Stimulated activated CD8-positive, alpha-beta memory T cell treated with anti-CD3 and anti-CD28 coated beads, Interleukin-7, amount 100 ng/mL, for 4 hours (primary cell): ENCODE data around the gene COL13A1.

Experiments
- DNase-seq, 2 donors: peaks; one replicate each; pipeline ENCODE4 v3.0.0-alpha.2; 2020; ENCODE audit warnings: low read depth in 2 of 2

COL13A1 gene

DNA sequence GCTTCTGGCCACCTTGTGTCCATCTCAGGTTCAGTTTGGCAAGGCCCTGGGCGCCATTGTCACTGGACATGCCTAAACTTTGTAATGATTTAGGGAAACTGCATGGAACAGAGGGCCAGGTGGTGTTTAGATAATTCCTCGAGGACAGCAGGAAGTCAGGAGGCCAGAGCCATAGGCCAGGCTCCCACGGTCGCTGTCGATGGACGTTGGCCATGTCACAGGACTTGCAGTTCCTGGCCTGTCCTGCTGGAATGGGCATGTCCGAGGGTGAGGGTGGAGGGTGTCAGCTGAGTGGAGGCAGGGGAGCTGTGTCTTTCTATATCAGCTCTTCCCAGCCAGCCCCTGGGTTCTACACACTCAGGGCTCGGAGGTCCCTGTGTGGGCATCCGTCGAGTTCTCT is 143.1 kb downstream of the COL13A1 start:
- DNase-seq = no peak

DNA sequence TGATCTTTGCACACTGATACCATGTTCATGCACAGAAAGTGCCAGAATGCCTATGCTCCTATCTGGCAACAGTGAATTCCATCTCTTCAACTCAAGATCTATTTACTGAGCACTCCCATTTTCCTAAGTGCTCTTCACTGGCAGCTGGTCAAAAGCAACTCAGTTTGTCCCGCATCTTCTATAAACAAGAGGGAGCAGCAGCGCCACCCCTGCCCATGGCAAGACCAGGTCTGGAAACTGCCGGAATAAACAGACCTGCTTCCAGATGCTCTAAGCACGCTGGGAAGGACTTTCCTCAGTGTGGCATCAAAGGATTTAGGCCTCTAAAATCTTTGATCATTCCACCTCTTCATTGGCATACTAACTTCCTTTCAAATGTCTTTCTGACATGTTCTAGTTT is 146.6 kb downstream of the COL13A1 start:
- no peak for DNase-seq

DNA sequence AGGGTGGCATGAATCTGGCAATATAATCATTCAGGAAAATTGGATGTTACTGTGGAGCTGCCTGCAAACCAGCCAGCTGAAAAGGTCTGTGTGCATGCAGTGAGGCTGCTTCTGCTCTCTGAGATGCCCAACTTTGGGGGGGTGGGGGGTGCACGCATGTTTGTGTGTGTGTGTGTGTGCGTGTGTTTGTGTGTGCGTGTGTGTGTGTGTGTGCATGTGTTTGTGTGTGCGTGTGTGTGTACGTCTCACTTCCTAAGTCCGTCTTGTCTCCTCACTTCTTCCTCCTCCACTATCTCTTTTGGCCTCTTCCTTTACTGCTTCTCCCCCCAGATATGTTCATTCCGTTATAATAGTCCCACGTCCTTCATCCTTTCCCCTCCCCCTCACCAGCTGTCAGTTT is 148.1 kb downstream of the COL13A1 start:
- no peak for DNase-seq

DNA sequence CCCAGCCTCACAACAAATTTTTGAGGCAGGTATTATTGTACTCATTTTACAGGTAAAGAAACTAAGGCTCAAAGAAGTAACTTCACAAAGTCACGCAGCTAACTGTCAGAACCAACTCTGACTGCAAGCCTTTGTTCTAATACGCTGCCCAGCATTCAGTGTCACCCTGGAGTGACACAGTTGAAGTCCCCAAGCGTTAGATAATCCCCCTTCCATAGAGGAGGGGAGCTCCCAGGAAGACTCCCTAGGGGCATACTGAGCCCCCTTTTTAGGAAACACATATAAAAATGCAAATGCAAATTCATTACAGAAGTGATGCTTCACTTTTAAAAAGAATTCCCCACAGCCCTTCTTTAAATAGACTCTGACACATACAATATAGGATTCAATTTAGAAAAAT is 150.0 kb downstream of the COL13A1 start:
- no peak for DNase-seq

DNA sequence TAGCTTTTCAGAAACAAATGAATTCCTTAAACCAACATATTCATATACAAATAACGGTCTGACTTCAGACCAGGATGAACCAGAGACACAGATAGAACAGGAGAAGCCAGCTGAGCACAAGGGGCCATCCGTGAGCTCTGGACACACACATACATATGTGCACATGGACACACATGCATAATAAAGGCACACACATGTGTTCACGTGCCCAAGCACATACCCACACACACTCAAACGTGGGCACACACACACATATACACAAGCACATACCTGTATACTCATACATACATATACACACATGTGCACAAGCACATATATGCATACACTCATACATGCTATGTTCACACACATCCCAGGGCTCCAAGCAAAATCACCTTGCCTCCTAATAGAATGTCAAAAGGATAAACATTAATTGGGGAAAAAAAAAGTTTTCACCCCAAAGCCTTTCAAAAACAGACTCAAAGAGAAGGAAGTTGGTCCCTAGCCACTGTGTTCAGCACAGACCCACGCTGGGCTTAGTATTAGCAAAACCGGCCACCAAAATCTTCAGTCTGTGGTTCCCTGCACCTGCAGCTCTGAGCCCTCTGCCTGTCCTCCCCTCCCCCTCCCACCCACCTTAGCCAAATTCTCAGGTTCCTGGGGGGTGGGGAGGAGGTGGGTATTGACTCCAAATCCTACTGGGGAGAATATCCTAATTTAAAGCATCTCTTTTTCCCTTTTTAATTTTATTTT is 150.5 kb downstream of the COL13A1 start:
- DNase-seq = no peak

DNA sequence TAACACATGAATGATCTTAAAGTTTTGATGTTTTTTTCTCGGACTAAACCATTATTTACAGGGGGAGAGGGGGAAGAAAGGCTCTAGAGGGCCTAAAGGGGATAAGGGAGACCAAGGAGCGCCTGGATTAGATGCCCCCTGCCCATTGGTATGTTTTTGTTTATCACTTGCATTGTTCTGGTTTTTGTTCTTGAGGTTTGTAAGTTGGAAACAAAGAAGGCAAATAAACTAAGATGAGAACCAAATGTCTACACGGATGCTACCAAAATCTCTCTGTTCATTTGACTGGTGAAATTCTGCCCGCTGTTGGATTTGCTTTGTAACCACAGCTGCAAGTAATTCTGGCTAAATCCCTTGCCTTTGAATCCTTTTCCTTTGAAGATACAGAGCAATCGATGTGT is 151.1 kb downstream of the COL13A1 start:
- DNase-seq = no peak

DNA sequence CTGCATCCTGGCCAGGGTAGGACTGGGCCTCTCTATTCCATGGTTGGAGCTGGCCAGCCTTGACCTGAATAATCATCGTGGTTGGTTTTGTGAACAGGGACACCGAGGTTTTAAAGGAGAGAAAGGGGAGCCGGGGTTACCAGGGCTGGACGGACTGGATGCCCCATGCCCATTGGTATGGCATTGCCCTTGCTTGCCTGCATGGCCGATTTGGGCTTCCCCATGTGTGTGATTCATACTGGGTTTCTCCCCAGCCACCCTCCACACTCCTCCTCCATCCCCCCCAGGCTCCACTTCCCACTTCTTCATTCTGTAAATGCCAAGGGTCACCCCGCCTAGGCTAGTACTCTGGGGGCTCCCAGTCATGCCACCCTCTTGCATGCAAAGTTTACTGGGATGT is 152.1 kb downstream of the COL13A1 start:
- DNase-seq = no peak

DNA sequence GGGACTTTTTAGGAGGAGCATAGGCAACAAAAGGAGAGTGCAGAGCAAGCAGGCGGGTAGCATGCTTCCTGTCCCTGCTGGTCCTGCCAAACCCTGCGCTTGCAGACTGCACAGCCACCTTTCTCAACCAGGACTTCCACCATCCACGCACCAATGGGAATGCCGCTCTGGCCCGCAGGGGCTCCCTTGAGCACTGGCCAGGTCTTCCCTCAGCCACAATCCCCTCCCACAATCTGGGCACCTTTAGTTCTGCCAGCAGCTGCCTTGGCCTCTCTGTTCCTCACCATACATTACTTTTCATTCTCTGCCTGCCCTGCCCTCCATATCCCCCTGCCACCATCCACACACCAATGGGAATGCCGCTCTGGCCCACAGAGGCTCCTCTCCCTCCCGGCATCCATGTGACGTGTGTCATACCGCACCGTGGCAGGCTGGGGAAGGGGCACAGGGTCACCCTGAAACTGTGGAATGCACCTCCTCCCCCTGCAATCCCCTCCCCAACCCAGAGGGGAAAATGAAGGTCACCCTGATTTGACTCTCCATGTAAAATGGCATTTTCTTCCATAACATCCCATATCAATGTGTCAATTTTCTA is 153.6 kb downstream of the COL13A1 start:
- DNase-seq = no peak

DNA sequence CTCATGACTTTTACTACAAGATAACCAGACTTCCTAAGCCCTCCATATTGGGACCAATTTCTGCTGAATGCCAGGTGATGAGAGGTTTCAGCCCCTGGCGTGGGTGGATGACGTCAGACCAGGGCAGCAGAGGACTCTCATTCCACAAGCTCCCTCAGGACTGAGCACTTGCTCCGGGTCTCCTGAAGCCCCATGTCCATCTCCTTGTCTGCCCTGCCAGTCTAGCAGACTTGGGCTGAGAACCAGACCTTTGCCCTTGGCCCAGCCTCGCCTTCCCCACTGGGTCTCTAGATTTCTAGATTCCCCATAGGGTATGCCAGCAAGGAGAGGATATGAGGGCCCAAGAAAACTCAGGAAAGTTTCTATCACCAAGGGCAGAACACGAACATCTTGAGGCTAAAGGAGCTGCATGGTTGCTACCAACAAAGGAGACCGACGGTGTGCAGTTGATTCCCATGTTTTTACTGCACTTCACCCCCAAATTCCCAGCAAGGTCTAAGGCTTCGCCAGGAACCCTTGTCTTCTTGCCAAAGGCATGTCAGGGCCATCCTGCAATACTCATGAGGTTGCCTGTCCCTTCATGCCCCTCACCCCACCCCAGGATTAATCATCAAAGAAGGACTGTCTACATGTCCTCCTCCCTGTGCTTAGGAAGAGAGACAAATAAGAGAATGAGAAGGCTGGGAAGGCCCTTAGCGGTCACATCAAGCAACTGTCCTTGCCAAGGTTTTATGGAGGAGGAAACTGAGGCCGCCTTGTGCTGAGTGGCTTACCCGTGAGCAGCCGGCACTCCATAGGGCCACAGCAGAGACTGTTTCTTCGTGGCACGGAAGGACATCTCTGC is 154.4 kb downstream of the COL13A1 start:
- no peak for DNase-seq

DNA sequence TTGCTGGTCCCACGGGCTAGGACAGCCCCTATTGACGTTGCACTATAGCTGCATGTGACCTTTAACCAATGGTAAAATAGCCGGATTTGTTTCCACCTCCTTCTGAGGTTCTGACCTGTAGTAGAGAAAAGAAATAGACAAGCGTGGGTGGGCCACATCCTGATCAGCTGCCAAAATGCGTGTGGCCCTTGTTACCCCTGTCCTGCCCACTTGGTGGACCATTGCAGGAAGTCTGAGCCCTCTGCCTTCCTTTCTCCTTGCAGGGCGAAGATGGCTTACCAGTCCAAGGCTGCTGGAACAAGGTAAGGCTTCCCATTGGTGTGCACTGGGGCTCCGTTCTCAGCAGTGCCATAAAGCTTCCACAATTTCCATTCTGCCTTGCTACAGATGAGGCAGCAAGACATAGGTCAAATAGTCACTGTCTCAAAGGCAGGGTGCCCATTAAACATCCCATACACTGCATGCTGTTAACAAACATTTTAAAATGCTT is 155.1 kb downstream of the COL13A1 start:
- DNase-seq = no peak

DNA sequence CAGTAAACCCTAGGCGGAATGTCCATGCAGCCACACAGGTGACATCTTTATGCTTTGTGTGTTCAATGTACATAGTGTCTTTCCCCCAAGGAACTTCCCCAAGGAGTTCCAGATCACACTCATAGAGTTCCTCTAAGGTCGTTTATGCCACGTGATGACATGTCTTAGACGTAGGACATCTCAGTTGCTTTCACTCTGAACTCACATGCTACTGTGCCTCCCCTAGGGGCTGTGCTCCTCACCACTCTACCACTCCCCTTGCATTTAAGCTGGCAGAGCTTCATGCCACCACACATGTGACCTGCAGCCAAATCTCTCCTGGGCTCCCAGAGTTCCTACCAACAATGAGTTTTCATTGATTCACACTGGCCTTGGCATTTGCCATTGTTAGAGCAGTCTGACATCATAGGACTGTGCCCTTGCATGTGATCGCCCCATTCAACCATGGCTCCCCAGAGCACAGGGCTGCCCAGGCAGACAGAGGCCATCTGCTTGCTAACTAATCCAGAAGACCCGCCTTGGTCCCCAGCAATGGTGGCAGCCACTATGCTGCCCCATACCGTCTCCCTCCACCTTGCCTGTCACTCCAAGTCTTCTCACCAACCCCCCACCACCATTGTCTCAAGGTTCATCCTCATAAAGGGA is 155.7 kb downstream of the COL13A1 start:
- DNase-seq = no peak

DNA sequence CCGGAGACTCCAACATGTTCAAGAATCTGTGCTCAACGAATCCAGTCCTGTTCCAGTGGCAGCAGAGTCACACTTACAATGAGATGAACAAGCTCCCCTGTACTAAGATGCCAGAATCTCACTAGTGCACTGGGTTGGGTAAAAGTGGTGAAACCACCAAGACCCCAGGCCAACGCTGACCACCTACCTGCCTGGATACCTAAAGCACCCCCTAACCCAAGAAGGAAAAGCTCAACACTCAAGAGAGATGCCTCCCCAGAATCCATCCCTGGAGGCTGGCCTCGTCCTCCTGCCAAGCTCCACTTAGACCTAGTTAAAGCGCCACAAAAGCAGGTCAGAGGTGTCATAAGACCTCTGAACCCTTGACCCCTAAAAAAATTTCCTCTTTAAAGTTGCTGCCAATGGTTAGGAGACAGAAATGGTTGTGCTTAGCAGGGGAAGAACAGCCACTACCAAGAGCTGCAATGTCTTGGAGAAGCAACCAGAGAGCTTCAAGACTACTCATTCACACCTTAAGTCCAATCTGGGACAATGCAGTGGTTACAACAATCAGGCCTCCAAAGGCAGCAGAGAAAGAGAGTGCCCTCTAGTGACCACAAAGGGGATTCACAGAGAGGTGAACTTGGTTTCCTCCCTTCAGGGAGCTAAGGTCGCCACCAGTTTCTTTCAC is 156.3 kb downstream of the COL13A1 start:
- DNase-seq = no peak

DNA sequence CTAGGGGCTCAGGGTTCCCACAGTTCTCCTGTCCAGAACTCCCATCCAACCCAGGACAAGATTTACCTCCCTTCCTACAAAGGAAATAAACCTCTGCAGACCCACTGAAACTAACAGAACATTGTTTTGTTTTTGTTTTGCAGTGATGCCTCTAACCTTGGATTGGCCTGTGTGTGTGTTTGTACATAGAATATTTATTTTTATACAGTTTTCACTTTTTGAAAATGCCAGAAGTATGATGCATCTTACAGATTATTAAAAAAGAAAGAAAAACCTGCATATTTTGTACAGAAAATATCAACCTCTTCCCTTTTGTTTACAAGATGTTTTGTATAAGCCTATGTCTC is 156.8 kb downstream of the COL13A1 start:
- DNase-seq = no peak

DNA sequence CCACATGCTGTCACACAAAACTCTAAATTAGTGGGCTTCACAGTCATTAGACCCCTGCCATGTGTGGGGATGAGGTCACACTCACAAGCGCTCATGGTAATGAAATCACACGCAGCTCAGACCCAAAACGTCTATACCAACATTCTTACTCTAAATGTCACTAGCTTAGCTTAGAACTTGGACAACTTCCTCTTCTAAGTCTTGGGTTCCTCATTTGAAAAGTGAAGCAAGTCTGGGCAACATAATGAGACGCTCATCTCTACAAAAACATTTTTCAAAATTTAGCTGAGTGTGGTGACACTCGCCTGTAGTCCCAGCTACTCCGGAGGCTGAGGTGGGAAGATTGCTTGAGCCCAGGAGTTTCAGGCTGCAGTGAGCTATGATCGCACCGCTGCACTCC is 158.2 kb downstream of the COL13A1 start:
- DNase-seq = no peak

DNA sequence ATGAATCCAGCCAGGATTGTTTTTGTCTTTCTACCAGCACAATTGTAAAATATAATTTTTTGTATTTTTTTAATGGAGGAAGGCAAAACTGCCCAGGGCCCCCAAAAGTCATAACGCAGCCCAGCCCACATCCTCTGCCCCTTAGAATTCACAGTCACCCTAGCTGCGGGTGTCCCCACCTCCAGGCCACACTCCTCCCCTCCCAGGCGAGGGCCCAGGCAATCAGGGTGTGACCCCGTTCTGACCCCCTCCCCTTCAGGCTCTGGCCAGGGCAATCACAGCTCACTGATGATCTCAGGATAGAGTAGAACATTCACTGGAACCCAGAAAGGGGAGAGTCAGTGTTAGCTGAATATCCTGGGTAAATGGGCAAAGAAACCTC is 158.9 kb downstream of the COL13A1 start:
- no peak for DNase-seq

DNA sequence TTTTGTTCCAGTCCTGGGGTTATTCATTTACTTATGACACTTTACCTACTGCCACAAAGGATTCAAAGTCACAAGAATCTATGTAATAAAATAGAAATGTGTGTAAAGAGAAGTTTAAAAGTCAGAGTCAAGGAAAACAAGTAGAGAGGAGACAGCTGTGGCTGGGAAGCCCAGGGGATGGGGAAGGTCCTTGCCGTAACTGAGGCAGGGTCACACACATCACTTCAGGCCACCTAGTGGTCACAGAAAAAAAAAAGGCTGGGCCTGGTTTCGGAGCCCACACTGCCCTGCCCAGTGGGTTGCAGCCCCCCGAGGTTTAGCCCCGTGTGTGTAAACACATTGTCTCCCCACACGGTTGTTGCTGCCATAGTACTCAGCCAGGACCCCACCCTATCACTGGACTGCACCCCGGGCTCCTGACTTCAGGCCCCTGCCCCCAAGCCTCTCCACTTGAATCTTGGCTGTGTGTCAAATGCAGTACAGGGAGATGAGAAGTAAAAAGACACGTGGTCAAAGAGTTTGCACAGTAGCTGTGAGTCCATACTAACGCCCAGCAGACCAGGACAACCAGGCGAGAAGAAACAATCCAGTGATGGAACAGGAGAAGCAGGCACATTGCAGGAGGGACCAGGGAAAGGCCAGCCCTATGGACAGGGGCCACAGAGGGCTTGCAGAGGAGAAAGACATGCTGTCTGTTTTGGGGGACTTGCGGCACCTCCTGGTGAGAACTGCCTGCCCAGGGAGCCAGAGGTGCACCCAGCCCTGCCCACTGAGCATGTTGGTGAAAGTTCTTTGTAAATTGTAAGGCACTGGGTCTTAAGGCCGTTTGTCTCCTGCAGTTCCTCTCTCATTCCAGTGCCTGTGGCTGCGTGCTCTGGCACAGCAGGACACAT is 159.5 kb downstream of the COL13A1 start:
- DNase-seq = no peak

DNA sequence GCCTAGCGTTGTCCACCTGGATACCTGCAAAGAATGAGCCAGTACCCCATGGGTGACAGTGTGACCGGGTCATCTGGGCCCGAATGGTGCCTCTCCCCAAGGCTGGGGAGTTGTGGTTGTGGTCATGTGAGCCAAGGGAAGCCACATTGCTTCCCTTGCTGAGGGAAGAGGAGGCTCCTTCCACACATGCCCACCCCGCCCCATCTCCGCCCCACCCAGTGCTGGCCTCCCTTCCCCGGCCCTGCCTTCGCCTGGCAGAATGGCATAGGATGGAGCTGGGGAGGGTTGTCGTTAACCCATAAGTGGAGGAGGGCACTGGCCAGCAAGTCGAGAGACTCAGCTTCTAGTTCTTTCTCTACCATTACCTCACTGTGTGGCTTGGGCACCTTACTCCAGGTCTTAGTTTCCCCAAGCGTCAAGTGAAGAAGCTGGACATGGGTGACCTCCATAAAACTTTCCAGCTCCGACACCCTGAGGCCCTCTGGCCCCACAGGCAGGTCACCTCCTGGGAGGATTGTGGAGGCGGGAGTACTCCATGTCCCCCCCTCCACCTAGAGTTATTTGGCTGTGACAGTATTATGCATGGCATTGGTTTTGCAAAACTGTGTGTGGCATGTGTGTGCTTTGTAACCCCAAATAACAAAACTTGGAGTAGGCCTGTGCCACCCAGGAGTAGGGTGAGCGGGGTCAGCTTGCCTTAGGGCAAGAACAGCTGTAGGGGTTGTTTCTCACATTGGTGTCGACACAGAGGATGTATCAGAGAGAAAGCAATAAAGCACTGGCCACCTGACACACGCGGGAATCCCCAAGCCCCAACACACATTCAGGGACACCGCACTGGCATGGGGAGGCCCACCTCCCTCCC is 160.4 kb downstream of the COL13A1 start:
- no peak for DNase-seq

DNA sequence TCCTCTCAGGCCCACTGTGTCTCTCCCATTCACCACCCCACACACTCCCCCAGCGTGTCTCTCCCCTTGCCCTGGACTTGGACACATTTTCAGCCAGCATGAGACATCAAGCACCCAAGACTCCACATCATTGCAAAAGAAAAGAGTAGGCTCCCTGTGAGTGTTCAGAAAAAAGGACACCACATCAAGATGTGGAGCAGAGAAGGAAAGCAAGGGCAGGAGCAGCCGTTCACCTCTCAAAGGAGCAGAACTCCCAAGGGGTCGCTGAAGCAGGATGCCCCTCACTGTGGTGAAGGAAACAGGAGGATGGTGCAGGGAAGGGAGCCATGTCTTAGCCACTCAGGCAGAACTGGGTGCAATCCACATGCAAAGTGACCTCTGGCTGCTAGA is 161.0 kb downstream of the COL13A1 start:
- DNase-seq = no peak

DNA sequence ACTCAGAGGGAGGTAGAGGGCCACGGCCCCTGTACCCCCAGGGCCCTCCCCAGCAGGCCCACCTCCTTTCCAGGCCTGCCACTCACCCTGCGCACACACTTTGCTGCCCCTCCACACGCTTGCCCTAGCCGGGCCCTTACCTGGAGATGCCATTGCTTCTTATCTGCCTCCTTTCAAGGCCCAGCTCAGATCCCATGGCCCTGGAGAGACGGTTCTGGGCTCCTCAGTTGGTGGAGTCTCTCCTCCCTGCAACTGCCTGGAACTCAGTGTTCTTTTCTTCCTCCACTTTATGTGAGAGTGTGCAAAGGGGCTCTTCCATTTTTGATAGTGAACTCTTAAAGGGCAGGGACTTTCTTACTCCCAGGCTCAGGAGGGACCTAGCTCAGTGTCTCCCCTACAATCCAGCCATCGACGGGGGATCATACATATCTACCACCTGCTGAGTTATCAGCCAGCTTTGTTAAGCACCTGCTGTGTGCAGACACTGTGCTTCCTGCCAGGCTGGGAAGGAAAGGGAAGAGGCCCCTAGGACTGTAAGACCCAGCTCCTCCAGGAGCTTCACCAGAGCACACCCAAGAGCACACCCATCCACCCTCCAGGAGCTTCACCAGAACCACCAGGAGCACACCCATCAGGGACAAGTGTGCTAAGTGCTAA is 161.6 kb downstream of the COL13A1 start:
- no peak for DNase-seq
